Adrenal gland (tissue), 12 donors: ENCODE measurements around the gene PLXNA2. TPM values are rescaled to one million over a fixed set of nuclear protein-coding genes. Genes with fewer than 3 reads are reported as not detected.

Experiments used
- DNase-seq, 7 donors: peaks; one replicate each; pipeline ENCODE4 v3.0.0-alpha.2; 2019 to 2020
- H3K27ac ChIP-seq, 5 donors: fragments of 200-600 bp; sonication (generic) in 4 of 5; 1 replicate in 3 of 5; 2 replicates in 2 of 5; pipeline versions ENCODE4 v1.5.1 to v1.8.0; 2016 to 2020; ENCODE audit warnings: mild to moderate bottlenecking in 1 of 5
- H3K27me3 ChIP-seq: fragments of 200-600 bp; 2 replicates; pipeline ENCODE4 v1.8.0; 2021
- H3K36me3 ChIP-seq, 2 donors: fragments of 200-600 bp; replicated peaks in 1 of 2; 1 replicate in 1 of 2; 2 replicates in 1 of 2; pipeline versions ENCODE4 v1.5.1 to v1.8.0; 2018 to 2022
- H3K4me1 ChIP-seq, 2 donors: fragments of 200-600 bp; replicated peaks in 1 of 2; 1 replicate in 1 of 2; 2 replicates in 1 of 2; pipeline versions ENCODE4 v1.5.1 to v1.8.0; 2018 to 2021
- H3K4me3 ChIP-seq, 4 donors: fragments of 200-600 bp; sonication (generic) in 3 of 4; one replicate each; pipeline ENCODE4 v1.5.1; 2016 to 2018
- H3K9me3 ChIP-seq, 3 donors: fragments of 200-600 bp; sonication (generic) in 1 of 3; replicated peaks in 1 of 3; 1 replicate in 2 of 3; 2 replicates in 1 of 3; pipeline versions ENCODE4 v1.5.1 to v1.8.0; 2016 to 2021
- CTCF ChIP-seq, 6 experiments: fragments of 450-650 bp in 4 of 6; fragments of 200-600 bp in 2 of 6; sonication (generic) in 1 of 6; IDR thresholded peaks; 1 replicate in 5 of 6; 2 replicates in 1 of 6; pipeline versions ENCODE4 v1.5.1 to v1.8.0; 2016 to 2021; ENCODE audit warnings: antibody characterized with exemption in 6 of 6, mild to moderate bottlenecking in 2 of 6, moderate library complexity in 1 of 6
- POLR2A ChIP-seq, 2 donors: fragments of 450-650 bp; IDR thresholded peaks; one replicate each; pipeline ENCODE4 v1.6.1; 2017; ENCODE audit warnings: antibody characterized with exemption in 2 of 2, mild to moderate bottlenecking in 2 of 2, moderate library complexity in 1 of 2
- WGBS, 4 donors: extraction: QIAGEN DNeasy Blood & Tissue Kit in 2 of 4; methylation state at CpG; one replicate each; pipeline versions ENCODE4 v1.1.5 to v1.1.7; 2013 to 2017; 5-methylcytosine and 5-hydroxymethylcytosine counted together
- intact Hi-C, 2 donors: fragments of 100-400 bp; cut with DNase I; formaldehyde crosslinking; loops; one replicate each; pipeline versions ENCODE4 v1.14.1 to v1.15.0; 2022 to 2023
- polyA plus RNA-seq, 3 donors: library from polyadenylated mRNA; stranded (reverse); fragments of 200-250 nt in 2 of 3; fragments of 350-450 nt in 1 of 3; fragmentation: Illumina TruSeq in 1 of 3; extraction: RNeasy Lipid Tissue Mini Kit (QIAGEN cat#74804) in 1 of 3; gene quantifications; one replicate each; pipeline ENCODE4 v1.2.3, GENCODE V29; 2013 to 2014
- total RNA-seq, 9 donors: library from RNA; depleted of rRNA in 4 of 9; stranded (reverse); fragments of >200 nt in 4 of 9; fragments of 120-200 nt in 1 of 9; fragmentation: NEBNext Ultra II Directional in 1 of 9; extraction: Animal tissue kit (Norgen Biotek cat#: 25700) in 1 of 9; gene quantifications; one replicate each; pipeline versions ENCODE4 v1.1.0 to v1.2.4, GENCODE V29; 2013 to 2023
- donor health status: healthy with polysubstance abuse.
- donor health status: Bipolar disorder and iron deficiency.
- donor health status: DM: yes; HTN: yes; CAD: no.
- donor health status: DM: no; HTN: no; CAD: no.
- donor health status: DM: no; HTN: no; CAD: no.
- donor health status: DM: yes; HTN: yes; CAD: no.

PLXNA2 gene
- total and polyA plus RNA-seq, 12 donors = 2.7 to 9.4 (median 4.5) TPM

GRCh38 chr1:207988326-207989165 lies 255.6 kb downstream of the PLXNA2 start:
- Histone ChIP-seq H3K9me3 (no peaks in the 10 kb centered on the region), H3K4me3 (no peak overlapping the region), H3K27ac (no peak overlapping the region), H3K4me1 (no peaks in the 10 kb centered on the region), H3K36me3 (no peaks in the 10 kb centered on the region), H3K27me3 (no peaks in the 10 kb centered on the region)
- 89 to 94% (median 90%) methylated on average over 10 of the region's 10 CpGs for WGBS, 4 donors
- intact Hi-C loops = no loop called here
- DNase-seq = peak in 1 of 7 donors; percentile 5
- TF ChIP-seq POLR2A (IDR thresholded peaks at IDR 0.05) (no peak), CTCF (IDR thresholded peaks at IDR 0.05) (no peak)

GRCh38 chr1:207987164-207987563 lies 257.0 kb downstream of the PLXNA2 start:
- TF ChIP-seq CTCF (IDR thresholded peaks at IDR 0.05) (no peak), POLR2A (IDR thresholded peaks at IDR 0.05) (no peak)
- WGBS, 4 donors = 69 to 86% (median 78%) methylated on average over 5 of the region's 5 CpGs
- H3K9me3 ChIP-seq = no peaks in the 10 kb centered on the region
- H3K4me1 ChIP-seq = no peaks in the 10 kb centered on the region
- intact Hi-C loops = no loop called here
- no peak overlapping the region for H3K4me3 ChIP-seq
- no peaks in the 10 kb centered on the region for H3K36me3 ChIP-seq
- no peak for DNase-seq
- H3K27ac ChIP-seq = no peak overlapping the region
- H3K27me3 ChIP-seq = no peaks in the 10 kb centered on the region

GRCh38 chr1:207985996-207986395 lies 258.2 kb downstream of the PLXNA2 start:
- Histone ChIP-seq H3K9me3 (no peaks in the 10 kb centered on the region), H3K36me3 (no peaks in the 10 kb centered on the region), H3K4me3 (no peak overlapping the region), H3K27me3 (no peaks in the 10 kb centered on the region), H3K27ac (no peak overlapping the region), H3K4me1 (no peaks in the 10 kb centered on the region)
- no peak for TF ChIP-seq CTCF (IDR thresholded peaks at IDR 0.05)
- TF ChIP-seq POLR2A (IDR thresholded peaks at IDR 0.05) = no peak
- 82 to 91% (median 89%) methylated on average over 3 to 7 of the region's 7 CpGs for WGBS, 4 donors
- intact Hi-C loops = no loop called here
- no peak for DNase-seq

DNA sequence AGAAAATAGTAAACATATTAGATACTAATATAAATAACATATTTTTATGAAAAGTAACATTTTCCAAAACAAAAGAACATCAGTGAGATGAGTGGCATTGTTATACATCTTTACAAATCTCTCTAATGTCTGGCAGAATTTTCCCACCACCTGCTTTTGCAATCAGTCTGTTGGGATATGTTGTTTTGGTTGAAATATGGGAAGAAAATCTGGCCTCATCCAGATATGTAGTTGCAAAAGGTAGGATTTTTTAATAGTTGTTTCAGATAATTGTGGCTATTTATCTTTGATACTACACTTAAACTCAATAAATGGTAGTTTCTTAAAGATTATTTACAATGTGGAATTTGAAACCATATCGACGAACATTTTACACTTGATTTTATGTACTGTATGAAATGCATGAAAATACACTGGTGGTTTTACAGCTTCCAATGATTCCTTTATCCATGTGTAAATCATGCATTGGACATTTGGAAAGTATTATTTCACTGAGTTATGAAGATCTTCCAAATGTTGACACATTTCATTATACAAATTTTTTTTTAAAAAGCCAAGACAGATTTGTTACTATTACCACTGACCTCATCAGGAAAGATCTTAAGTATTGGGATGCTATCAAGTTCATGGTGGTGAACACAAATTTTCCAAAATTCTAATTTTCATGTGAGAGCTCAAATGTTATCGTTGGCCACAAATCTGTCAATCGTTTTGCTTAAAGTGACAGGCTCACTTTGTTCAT lies 259.2 kb downstream of the PLXNA2 start:
- H3K27ac ChIP-seq = no peak overlapping the region
- DNase-seq = no peak
- no peaks in the 10 kb centered on the region for H3K4me1 ChIP-seq
- no peaks in the 10 kb centered on the region for H3K27me3 ChIP-seq
- no peaks in the 10 kb centered on the region for H3K9me3 ChIP-seq
- TF ChIP-seq POLR2A (IDR thresholded peaks at IDR 0.05) (no peak), CTCF (IDR thresholded peaks at IDR 0.05) (no peak)
- no peak overlapping the region for H3K4me3 ChIP-seq
- WGBS, 4 donors = 83 to 94% (median 86%) methylated on average over 4 of the region's 4 CpGs
- intact Hi-C loops = no loop called here
- no peaks in the 10 kb centered on the region for H3K36me3 ChIP-seq
